Loucy (cell line): ENCODE measurements around the gene GALNT18.

Experiments
- CTCF ChIP-seq: fragments of 200-600 bp; sonication (generic); conservative IDR thresholded peaks from 2 replicates; pipeline ENCODE4 v1.5.1; 2014; ENCODE audit warnings: mild to moderate bottlenecking, antibody characterized with exemption, low read length
- EZH2phosphoT487 ChIP-seq: fragments of 200-600 bp; IDR thresholded peaks from 2 replicates; pipeline ENCODE4 v1.6.1; 2018; ENCODE audit warnings: antibody characterized with exemption, mild to moderate bottlenecking, moderate library complexity, borderline replicate concordance

GRCh38 chr11:11281626-11282025, 340.2 kb downstream of the GALNT18 start:
- TF ChIP-seq EZH2phosphoT487, result no peak
- TF ChIP-seq CTCF, result no peak
